HK-2 (cell line): ENCODE results near the gene SRC.

Experiments
- DNase-seq: peaks from one replicate; pipeline ENCODE4 v3.0.0-alpha.2; 2018; ENCODE audit not compliant: unreplicated experiment

Gene SRC

DNA sequence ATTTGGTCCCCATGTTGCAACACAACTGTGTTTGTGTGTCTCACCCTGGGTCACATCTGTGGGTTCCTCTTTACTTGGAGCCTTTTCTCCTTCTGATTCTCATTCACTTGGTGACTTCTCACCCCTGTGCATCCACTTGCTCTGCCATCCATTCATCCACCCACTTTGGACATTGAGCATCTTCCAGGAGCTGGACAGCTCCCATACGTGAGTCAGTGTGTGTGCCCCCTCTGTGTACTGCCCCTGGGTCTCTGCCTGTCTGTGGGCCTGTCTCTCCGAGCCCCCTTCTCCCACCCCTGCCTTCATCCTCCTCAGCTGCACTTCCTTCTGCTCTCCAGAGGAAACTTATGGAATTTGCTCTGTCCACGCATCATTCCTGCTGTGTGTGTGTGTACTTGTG is 107.3 kb downstream of the SRC start:
- DNase-seq, result no peak

DNA sequence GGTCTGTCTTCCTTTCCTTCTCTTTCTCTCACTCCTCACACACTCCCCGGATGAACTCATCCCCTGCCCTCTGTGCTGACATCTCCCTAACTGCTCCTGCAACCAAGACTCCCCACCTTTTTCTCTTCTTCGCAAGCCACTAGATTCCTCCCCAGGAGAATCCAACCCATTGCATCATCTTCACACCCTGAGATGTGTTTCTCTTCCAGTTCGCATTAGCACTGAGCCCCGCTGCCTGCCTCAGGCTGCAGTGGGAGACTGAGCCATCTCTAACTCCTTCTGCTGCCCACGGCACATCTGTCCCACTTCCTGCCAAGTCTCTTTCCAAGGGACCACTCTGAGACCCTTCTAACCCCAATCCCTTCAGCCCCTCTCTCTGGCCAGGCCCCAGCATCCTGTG is 107.9 kb downstream of the SRC start:
- DNase-seq, result no peak

DNA sequence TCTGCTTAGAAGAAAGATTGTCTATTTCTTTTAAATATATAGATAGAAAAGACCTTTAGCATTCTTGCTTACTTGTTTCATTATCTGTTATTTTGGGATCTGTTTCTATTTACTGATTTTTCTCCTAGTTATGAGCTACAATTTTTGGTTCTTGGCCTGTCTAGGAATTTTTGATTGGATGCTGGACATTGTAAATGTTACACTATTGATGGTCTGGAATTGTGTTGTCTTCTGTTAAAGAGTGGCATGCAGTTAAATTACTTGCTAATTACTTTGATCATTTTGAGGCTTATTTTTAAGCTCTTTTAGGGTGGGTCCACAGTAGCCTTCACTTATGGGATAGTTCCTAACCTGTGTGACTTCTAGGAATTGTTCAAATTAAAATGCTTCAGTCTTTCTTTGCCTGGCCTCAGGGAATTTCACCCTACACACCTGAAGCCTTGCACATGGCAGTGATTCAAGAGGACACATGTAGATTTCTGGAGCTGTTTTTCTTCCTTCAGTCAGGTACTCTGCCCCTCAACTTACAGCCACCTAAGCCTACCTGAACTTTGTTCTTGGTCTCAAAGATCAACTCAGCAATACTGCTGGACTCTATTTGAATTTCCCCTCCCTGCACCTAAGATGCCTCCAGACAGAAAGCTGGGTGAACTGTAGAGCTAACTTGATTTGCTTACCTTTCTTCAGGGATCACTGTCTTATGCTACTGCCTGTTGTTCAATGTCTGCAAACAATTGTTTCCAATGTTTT is 108.9 kb downstream of the SRC start:
- no peak for DNase-seq
